Fibroblast of lung (primary cell): ENCODE measurements around the gene CTNND2. TPM values are rescaled to one million over a fixed set of nuclear protein-coding genes. Genes with fewer than 3 reads are reported as not detected.

ENCODE experiments used
- DNase-seq, 2 donors: peaks; one replicate each; pipeline versions ENCODE4 v3.0.0 to v3.0.0-alpha.2; 2010; ENCODE audit warnings: low read depth in 2 of 2
- H2AFZ ChIP-seq: 2 replicates; pipeline ENCODE4 v1.5.1; 2012; ENCODE audit warnings: low read length, control low read depth, inconsistent platforms
- H3K27ac ChIP-seq: 2 replicates; pipeline ENCODE4 v1.5.1; 2011; ENCODE audit warnings: low read length, control low read depth; ENCODE audit not compliant: insufficient read depth
- H3K27me3 ChIP-seq: 2 replicates; pipeline ENCODE4 v1.5.1; 2011; ENCODE audit warnings: mild to moderate bottlenecking, low read length; ENCODE audit not compliant: control insufficient read depth, insufficient read depth
- H3K36me3 ChIP-seq: 2 replicates; pipeline ENCODE4 v1.5.1; 2011; ENCODE audit warnings: low read length; ENCODE audit not compliant: control insufficient read depth, insufficient read depth
- H3K4me1 ChIP-seq: 2 replicates; pipeline ENCODE4 v1.5.1; 2011; ENCODE audit warnings: low read length; ENCODE audit not compliant: control insufficient read depth, insufficient read depth; ENCODE audit errors: extremely low read depth
- H3K4me2 ChIP-seq: 2 replicates; pipeline ENCODE4 v1.5.1; 2011; ENCODE audit warnings: low read length, control low read depth; ENCODE audit not compliant: insufficient read depth; ENCODE audit errors: extremely low read depth
- H3K4me3 ChIP-seq, 4 experiments: fragments of 200-600 bp in 1 of 4; sonication (generic) in 1 of 4; replicated peaks in 1 of 4; 2 replicates each; pipeline ENCODE4 v1.5.1; 2011 to 2016; ENCODE audit warnings: low read length in 4 of 4, low read depth in 3 of 4, mild to moderate bottlenecking in 3 of 4, control low read depth in 2 of 4, inconsistent platforms in 1 of 4, mixed read lengths in 1 of 4; ENCODE audit not compliant: insufficient read depth in 1 of 4; ENCODE audit errors: control extremely low read depth in 1 of 4
- H3K79me2 ChIP-seq: 2 replicates; pipeline ENCODE4 v1.5.1; 2012; ENCODE audit warnings: mild to moderate bottlenecking, low read length, inconsistent platforms; ENCODE audit not compliant: control insufficient read depth, insufficient read depth
- H3K9ac ChIP-seq: 2 replicates; pipeline ENCODE4 v1.5.1; 2011; ENCODE audit warnings: mild to moderate bottlenecking, low read length, control low read depth; ENCODE audit not compliant: insufficient read depth
- H3K9me3 ChIP-seq: 2 replicates; pipeline ENCODE4 v1.5.1; 2012; ENCODE audit warnings: low read depth, low read length; ENCODE audit not compliant: control insufficient read depth, insufficient read depth
- H4K20me1 ChIP-seq: 2 replicates; pipeline ENCODE4 v1.5.1; 2011; ENCODE audit warnings: low read length; ENCODE audit not compliant: control insufficient read depth, insufficient read depth; ENCODE audit errors: extremely low read depth
- CTCF ChIP-seq, 2 donors: IDR thresholded peaks in 1 of 2; conservative IDR thresholded peaks in 1 of 2; 1 replicate in 1 of 2; 2 replicates in 1 of 2; pipeline ENCODE4 v1.5.1; 2011 to 2012; ENCODE audit warnings: low read length in 2 of 2, control low read depth in 1 of 2, inconsistent platforms in 1 of 2, low read depth in 1 of 2, mild to moderate bottlenecking in 1 of 2
- EZH2 ChIP-seq: IDR thresholded peaks from 2 replicates; pipeline ENCODE4 v1.5.1; 2012; ENCODE audit warnings: low read length, control low read depth, mild to moderate bottlenecking; ENCODE audit errors: missing control alignments
- polyA plus RNA-seq, 2 donors: library from polyadenylated mRNA; depleted of rRNA in 1 of 2; stranded (reverse) in 1 of 2; unstranded in 1 of 2; fragments of >200 nt; gene quantifications; 2 replicates each; pipeline ENCODE4 v1.2.1, GENCODE V29; 2011 to 2012; ENCODE audit warnings: missing spikeins in 1 of 2
- total RNA-seq: library from RNA; depleted of rRNA; stranded (reverse); fragments of >200 nt; gene quantifications from 2 replicates; pipeline ENCODE4 v1.2.1, GENCODE V29; 2014

The CTNND2 gene
- total and polyA plus RNA-seq, 2 donors (not counting 1 experiment from before 2014, with no cell fraction given) = not detected

- H3K9ac ChIP-seq = no peak overlapping the region
- no peaks in the 10 kb centered on the region for H3K79me2 ChIP-seq
- H3K36me3 ChIP-seq = no peaks in the 10 kb centered on the region
- H3K4me1 ChIP-seq = no peaks in the 10 kb centered on the region
- H3K27me3 ChIP-seq = peaks cover 8% of the 10 kb centered on the region
- TF ChIP-seq CTCF (conservative IDR thresholded peaks at IDR 0.05 in 1 of 2, IDR thresholded peaks at IDR 0.05 in 1 of 2; ENCODE audit: low read depth in 1 of 2, low read length in 2 of 2) = no peak
- no peak for TF ChIP-seq EZH2
- no peak for DNase-seq
- H2AFZ ChIP-seq = no peak overlapping the region
- no peak overlapping the region for H3K4me2 ChIP-seq
- no peaks in the 10 kb centered on the region for H4K20me1 ChIP-seq
- no peak overlapping the region for H3K4me3 ChIP-seq
- no peak overlapping the region for H3K27ac ChIP-seq
- H3K9me3 ChIP-seq = no peaks in the 10 kb centered on the region
Observed at GRCh38 chr5:11385901-11386293, 518.3 kb downstream of the CTNND2 start.

GRCh38 chr5:11385251-11385900, 518.9 kb downstream of the CTNND2 start:
- Histone ChIP-seq H3K36me3 (no peaks in the 10 kb centered on the region), H3K9me3 (no peaks in the 10 kb centered on the region), H3K27me3 (peaks cover 8% of the 10 kb centered on the region), H2AFZ (no peak overlapping the region), H3K27ac (no peak overlapping the region), H3K79me2 (no peaks in the 10 kb centered on the region), H3K9ac (no peak overlapping the region), H3K4me3 (no peak overlapping the region), H3K4me1 (no peaks in the 10 kb centered on the region), H4K20me1 (no peaks in the 10 kb centered on the region), H3K4me2 (no peak overlapping the region)
- peak; percentile 58 for TF ChIP-seq EZH2
- TF ChIP-seq CTCF (conservative IDR thresholded peaks at IDR 0.05 in 1 of 2, IDR thresholded peaks at IDR 0.05 in 1 of 2; ENCODE audit: low read depth in 1 of 2, low read length in 2 of 2) = no peak
- no peak for DNase-seq

GRCh38 chr5:11384441-11385250, 519.6 kb downstream of the CTNND2 start:
- Histone ChIP-seq H3K4me3 (no peak overlapping the region), H4K20me1 (no peaks in the 10 kb centered on the region), H3K79me2 (no peaks in the 10 kb centered on the region), H3K36me3 (no peaks in the 10 kb centered on the region), H2AFZ (no peak overlapping the region), H3K27ac (no peak overlapping the region), H3K27me3 (peaks cover 8% of the 10 kb centered on the region), H3K4me2 (no peak overlapping the region), H3K4me1 (no peaks in the 10 kb centered on the region), H3K9me3 (no peaks in the 10 kb centered on the region), H3K9ac (no peak overlapping the region)
- peak in 1 of 2 donors; percentile 27 for DNase-seq
- TF ChIP-seq CTCF (conservative IDR thresholded peaks at IDR 0.05 in 1 of 2, IDR thresholded peaks at IDR 0.05 in 1 of 2; ENCODE audit: low read depth in 1 of 2, low read length in 2 of 2) (no peak), EZH2 (peak; percentile 47)
